HUES6 (cell line): Measurements from ENCODE around the gene SYMPK.

Experiments
- H3K27ac ChIP-seq: 2 replicates; pipeline ENCODE4 v1.7.0; 2013; ENCODE audit warnings: low read depth, mild to moderate bottlenecking, low read length, inconsistent platforms
- H3K27me3 ChIP-seq: 2 replicates; pipeline ENCODE4 v1.6.1; 2013; ENCODE audit warnings: low read length; ENCODE audit not compliant: control insufficient read depth, insufficient read depth
- H3K36me3 ChIP-seq: 2 replicates; pipeline ENCODE4 v1.6.1; 2013; ENCODE audit warnings: low read length; ENCODE audit not compliant: control insufficient read depth, insufficient read depth
- H3K4me1 ChIP-seq: 2 replicates; pipeline ENCODE4 v1.6.1; 2013; ENCODE audit warnings: low read length; ENCODE audit not compliant: control insufficient read depth, insufficient read depth
- H3K4me3 ChIP-seq: 2 replicates; pipeline ENCODE4 v1.5.1; 2013; ENCODE audit warnings: low read depth, low read length
- H3K9ac ChIP-seq: one replicate; pipeline ENCODE4 v1.6.1; 2013; ENCODE audit warnings: mild to moderate bottlenecking, low read length
- H3K9me3 ChIP-seq: 2 replicates; pipeline ENCODE4 v1.6.1; 2013; ENCODE audit warnings: low read depth, low read length; ENCODE audit not compliant: control insufficient read depth, insufficient read depth

Gene SYMPK

GRCh38 chr19:45767881-45768654 lies 94.9 kb downstream of the SYMPK start:
- peaks cover 48% of the 10 kb centered on the region for H3K4me1 ChIP-seq
- no peaks in the 10 kb centered on the region for H3K27me3 ChIP-seq
- H3K9me3 ChIP-seq: no peaks in the 10 kb centered on the region
- H3K9ac ChIP-seq: peak overlapping the region; percentile 97
- peak overlapping the region; percentile 79 for H3K4me3 ChIP-seq
- peak overlapping the region; percentile 16; the same call in 1 of the 2 replicates for H3K27ac ChIP-seq
- peaks cover 5% of the 10 kb centered on the region; the same call in 1 of the 2 replicates for H3K36me3 ChIP-seq

- H3K4me1 ChIP-seq: peaks cover 49% of the 10 kb centered on the region
- peak overlapping the region; percentile 48; the same call in 1 of the 2 replicates for H3K27ac ChIP-seq
- no peaks in the 10 kb centered on the region for H3K27me3 ChIP-seq
- peaks cover 4% of the 10 kb centered on the region; the same call in 1 of the 2 replicates for H3K36me3 ChIP-seq
- H3K9me3 ChIP-seq: no peaks in the 10 kb centered on the region
- H3K9ac ChIP-seq: peak overlapping the region; percentile 97
- peak overlapping the region; percentile 79 for H3K4me3 ChIP-seq
Measured at GRCh38 chr19:45767410-45767880, 95.5 kb downstream of the SYMPK start.

- peak overlapping the region; percentile 48; the same call in 1 of the 2 replicates for H3K27ac ChIP-seq
- H3K4me1 ChIP-seq: peaks cover 47% of the 10 kb centered on the region
- H3K9me3 ChIP-seq: no peaks in the 10 kb centered on the region
- no peaks in the 10 kb centered on the region for H3K27me3 ChIP-seq
- peak overlapping the region; percentile 50 for H3K9ac ChIP-seq
- no peaks in the 10 kb centered on the region for H3K36me3 ChIP-seq
- H3K4me3 ChIP-seq: peak overlapping the region; percentile 79
Measured at GRCh38 chr19:45766869-45767346, 96.0 kb downstream of the SYMPK start.

GRCh38 chr19:45766296-45766868 lies 96.6 kb downstream of the SYMPK start:
- Histone ChIP-seq H3K9ac (no peak overlapping the region), H3K27ac (no peak overlapping the region; the same call in 1 of the 2 replicates)

GRCh38 chr19:45765702-45766295 lies 97.1 kb downstream of the SYMPK start:
- Histone ChIP-seq H3K27ac (no peak overlapping the region), H3K27me3 (no peaks in the 10 kb centered on the region), H3K4me1 (peaks cover 45% of the 10 kb centered on the region), H3K9me3 (no peaks in the 10 kb centered on the region), H3K36me3 (no peaks in the 10 kb centered on the region), H3K9ac (peak overlapping the region; percentile 14), H3K4me3 (no peak overlapping the region)

More at GRCh38 chr19:45766296-45766868, 96.6 kb downstream of the SYMPK start:
- no peaks in the 10 kb centered on the region for H3K36me3 ChIP-seq
- H3K27me3 ChIP-seq: no peaks in the 10 kb centered on the region
- H3K4me1 ChIP-seq: peaks cover 45% of the 10 kb centered on the region
- no peaks in the 10 kb centered on the region for H3K9me3 ChIP-seq
- peak overlapping the region; percentile 79 for H3K4me3 ChIP-seq
